OCI-LY1 (cell line): ENCODE measurements around the gene MCOLN1.

ENCODE experiments used
- EZH2 ChIP-seq: fragments of 200-600 bp; sonication (generic), shearing (Covaris generic); IDR thresholded peaks from 2 replicates; pipeline ENCODE4 v1.8.0; 2017; ENCODE audit warnings: borderline replicate concordance, mixed run types, mild to moderate bottlenecking, antibody characterized with exemption, low read length, moderate library complexity, mixed read lengths
- TF ChIP-seq, protein P1 (sequence below): fragments of 200-600 bp; sonication (generic), shearing (Covaris generic); IDR thresholded peaks from 2 replicates; pipeline ENCODE4 v1.5.1; 2017; ENCODE audit warnings: mild to moderate bottlenecking, antibody characterized with exemption, low read length, moderate library complexity, mixed read lengths

DNA sequence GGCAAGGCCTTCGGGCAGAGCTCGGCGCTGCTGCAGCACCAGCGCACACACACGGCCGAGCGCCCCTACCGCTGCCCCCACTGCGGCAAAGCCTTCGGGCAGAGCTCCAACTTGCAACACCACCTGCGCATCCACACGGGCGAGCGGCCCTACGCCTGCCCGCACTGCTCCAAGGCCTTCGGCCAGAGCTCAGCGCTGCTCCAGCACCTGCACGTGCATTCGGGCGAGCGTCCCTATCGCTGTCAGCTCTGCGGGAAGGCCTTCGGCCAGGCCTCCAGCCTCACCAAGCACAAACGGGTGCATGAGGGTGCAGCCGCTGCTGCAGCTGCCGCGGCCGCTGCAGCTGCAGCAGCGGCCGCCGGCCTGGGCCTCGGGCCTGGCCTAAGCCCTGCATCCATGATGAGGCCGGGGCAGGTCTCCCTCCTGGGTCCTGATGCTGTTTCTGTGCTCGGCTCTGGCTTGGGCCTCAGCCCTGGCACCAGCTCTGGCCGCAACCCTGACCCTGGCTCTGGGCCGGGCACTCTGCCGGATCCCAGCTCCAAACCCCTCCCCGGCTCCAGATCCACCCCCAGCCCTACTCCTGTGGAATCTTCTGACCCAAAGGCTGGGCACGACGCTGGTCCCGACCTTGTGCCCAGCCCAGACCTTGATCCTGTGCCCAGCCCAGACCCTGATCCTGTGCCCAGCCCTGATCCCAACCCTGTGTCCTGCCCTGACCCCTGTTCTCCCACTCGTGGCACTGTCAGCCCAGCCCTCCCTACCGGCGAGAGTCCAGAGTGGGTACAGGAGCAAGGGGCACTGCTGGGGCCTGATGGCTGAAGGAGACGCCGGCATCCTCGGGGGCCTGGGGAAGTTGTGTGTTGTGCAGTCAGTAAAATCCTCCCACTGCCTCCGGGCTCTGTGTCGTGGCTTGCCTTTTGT, 2.0 kb upstream of the MCOLN1 start:
- TF ChIP-seq, protein P1, sequence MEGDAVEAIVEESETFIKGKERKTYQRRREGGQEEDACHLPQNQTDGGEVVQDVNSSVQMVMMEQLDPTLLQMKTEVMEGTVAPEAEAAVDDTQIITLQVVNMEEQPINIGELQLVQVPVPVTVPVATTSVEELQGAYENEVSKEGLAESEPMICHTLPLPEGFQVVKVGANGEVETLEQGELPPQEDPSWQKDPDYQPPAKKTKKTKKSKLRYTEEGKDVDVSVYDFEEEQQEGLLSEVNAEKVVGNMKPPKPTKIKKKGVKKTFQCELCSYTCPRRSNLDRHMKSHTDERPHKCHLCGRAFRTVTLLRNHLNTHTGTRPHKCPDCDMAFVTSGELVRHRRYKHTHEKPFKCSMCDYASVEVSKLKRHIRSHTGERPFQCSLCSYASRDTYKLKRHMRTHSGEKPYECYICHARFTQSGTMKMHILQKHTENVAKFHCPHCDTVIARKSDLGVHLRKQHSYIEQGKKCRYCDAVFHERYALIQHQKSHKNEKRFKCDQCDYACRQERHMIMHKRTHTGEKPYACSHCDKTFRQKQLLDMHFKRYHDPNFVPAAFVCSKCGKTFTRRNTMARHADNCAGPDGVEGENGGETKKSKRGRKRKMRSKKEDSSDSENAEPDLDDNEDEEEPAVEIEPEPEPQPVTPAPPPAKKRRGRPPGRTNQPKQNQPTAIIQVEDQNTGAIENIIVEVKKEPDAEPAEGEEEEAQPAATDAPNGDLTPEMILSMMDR, result no peak
- TF ChIP-seq EZH2, result no peak
